Right atrium auricular region (tissue), 2 donors: ENCODE data around the gene ONECUT3. TPM values are rescaled to one million over a fixed set of nuclear protein-coding genes. Genes with fewer than 3 reads are reported as not detected.

ENCODE experiments used
- DNase-seq: peaks from one replicate; pipeline ENCODE4 v3.0.0-alpha.2; 2019; ENCODE audit warnings: low spot score
- H3K27ac ChIP-seq, 2 donors: fragments of 200-600 bp; sonication (generic); 1 replicate in 1 of 2; 2 replicates in 1 of 2; pipeline ENCODE4 v1.5.1; 2016 to 2019
- H3K27me3 ChIP-seq, 2 donors: fragments of 200-600 bp; sonication (generic); one replicate each; pipeline versions ENCODE4 v1.5.1 to v1.6.0; 2017 to 2019
- H3K36me3 ChIP-seq: fragments of 200-600 bp; sonication (generic); one replicate; pipeline ENCODE4 v1.5.1; 2016
- H3K4me1 ChIP-seq, 2 donors: fragments of 200-600 bp; sonication (generic); one replicate each; pipeline versions ENCODE4 v1.5.1 to v1.6.0; 2017 to 2019
- H3K4me3 ChIP-seq, 2 donors: fragments of 200-600 bp; sonication (generic); 1 replicate in 1 of 2; 2 replicates in 1 of 2; pipeline ENCODE4 v1.5.1; 2017 to 2019; ENCODE audit warnings: mild to moderate bottlenecking in 1 of 2, moderate library complexity in 1 of 2
- H3K9me3 ChIP-seq, 2 donors: fragments of 200-600 bp; sonication (generic); one replicate each; pipeline ENCODE4 v1.5.1; 2019
- CTCF ChIP-seq, 2 donors: fragments of 200-600 bp; sonication (generic); IDR thresholded peaks; one replicate each; pipeline ENCODE4 v1.5.1; 2019; ENCODE audit warnings: antibody characterized with exemption in 2 of 2
- total RNA-seq, 2 donors: library from RNA; depleted of rRNA; stranded (reverse); fragments of >200 nt; gene quantifications; one replicate each; pipeline ENCODE4 v1.1.0, GENCODE V29; 2016

The ONECUT3 gene
- total RNA-seq, 2 donors from 2014 or later = not detected

GRCh38 chr19:1807695-1808394 is 54.5 kb downstream of the ONECUT3 start:
- no peak for DNase-seq
- H3K27me3 ChIP-seq = no peaks in the 10 kb centered on the region
- H3K4me1 ChIP-seq = peaks cover 0 to 15% of the 10 kb centered on the region in 2 donors
- H3K36me3 ChIP-seq = no peaks in the 10 kb centered on the region
- no peak for TF ChIP-seq CTCF (IDR thresholded peaks at IDR 0.05)
- H3K27ac ChIP-seq = no peak overlapping the region
- H3K4me3 ChIP-seq = no peak overlapping the region
- H3K9me3 ChIP-seq = no peaks in the 10 kb centered on the region

- Histone ChIP-seq H3K27me3 (no peaks in the 10 kb centered on the region), H3K27ac (no peak overlapping the region), H3K4me1 (peaks cover 0 to 20% of the 10 kb centered on the region in 2 donors), H3K9me3 (no peaks in the 10 kb centered on the region), H3K36me3 (no peaks in the 10 kb centered on the region), H3K4me3 (no peak overlapping the region)
- no peak for DNase-seq
- no peak for TF ChIP-seq CTCF (IDR thresholded peaks at IDR 0.05)
These were observed 55.1 kb downstream of the ONECUT3 start for GRCh38 chr19:1808395-1808731.

- Histone ChIP-seq H3K9me3 (no peaks in the 10 kb centered on the region), H3K27ac (no peak overlapping the region), H3K27me3 (no peaks in the 10 kb centered on the region), H3K4me3 (no peak overlapping the region), H3K4me1 (peaks cover 0 to 24% of the 10 kb centered on the region in 2 donors), H3K36me3 (no peaks in the 10 kb centered on the region)
- no peak for DNase-seq
- no peak for TF ChIP-seq CTCF (IDR thresholded peaks at IDR 0.05)
These were observed 56.4 kb downstream of the ONECUT3 start for GRCh38 chr19:1809678-1810077.

GRCh38 chr19:1810439-1811160 is 57.3 kb downstream of the ONECUT3 start:
- Histone ChIP-seq H3K27me3 (no peaks in the 10 kb centered on the region), H3K4me3 (no peak overlapping the region), H3K4me1 (peaks cover 0 to 24% of the 10 kb centered on the region in 2 donors), H3K27ac (peak overlapping the region in 1 of 2 donors; percentile 65), H3K9me3 (no peaks in the 10 kb centered on the region), H3K36me3 (peaks cover 7% of the 10 kb centered on the region)
- no peak for TF ChIP-seq CTCF (IDR thresholded peaks at IDR 0.05)
- DNase-seq = no peak

GRCh38 chr19:1811472-1811894 is 58.2 kb downstream of the ONECUT3 start:
- DNase-seq = peak; percentile 86
- H3K4me1 ChIP-seq = peaks cover 0 to 24% of the 10 kb centered on the region in 2 donors
- peaks cover 16% of the 10 kb centered on the region for H3K36me3 ChIP-seq
- H3K27me3 ChIP-seq = no peaks in the 10 kb centered on the region
- H3K4me3 ChIP-seq = peak overlapping the region in 1 of 2 donors; percentile 56
- peak overlapping the region; percentile 60 to 65 for H3K27ac ChIP-seq
- no peak for TF ChIP-seq CTCF (IDR thresholded peaks at IDR 0.05)
- no peaks in the 10 kb centered on the region for H3K9me3 ChIP-seq
